Activated CD8-positive, alpha-beta T cell treated with anti-CD3 and anti-CD28 coated beads, Interleukin-2, amount 10 ng/mL, durations not matched to agents 7 days and 5 days (primary cell): ENCODE measurements around the gene ANO2. TPM values are rescaled to one million over a fixed set of nuclear protein-coding genes. Genes with fewer than 3 reads are reported as not detected.
"Not testable (repeated sequence)": the region's sequence is repeated elsewhere in the genome, so short reads cannot be mapped to it uniquely, and the experiment has no call there.

Source experiments
- ATAC-seq: fragments of 150-1000 bp; cut with Tn5 transposase; one replicate; pipeline ENCODE4 v1.10.0; 2021; ENCODE audit warnings: moderate library complexity
- CTCF ChIA-PET: fragments of 350-600 bp; sonication (Branson Sonifier 250); formaldehyde crosslinking; loops from one replicate; lab custom pipeline; 2021; ENCODE audit warnings: antibody characterized with exemption; lab: Charles Lee
- POLR2A ChIA-PET: fragments of 350-600 bp; sonication (Branson Sonifier 250); formaldehyde crosslinking; loops from one replicate; lab custom pipeline; 2021; ENCODE audit warnings: antibody characterized with exemption; lab: Charles Lee
- DNase-seq: peaks from one replicate; pipeline ENCODE4 v3.0.0-alpha.2; 2020
- H3K27ac Mint-ChIP-seq: one replicate; pipeline ENCODE4 v1.8.0; 2021; ENCODE audit warnings: mild to moderate bottlenecking, mixed read lengths
- H3K27me3 Mint-ChIP-seq: one replicate; pipeline ENCODE4 v1.8.0; 2021; ENCODE audit warnings: low read depth, mixed read lengths
- H3K36me3 Mint-ChIP-seq: one replicate; pipeline ENCODE4 v1.8.0; 2021; ENCODE audit warnings: low read depth, mixed read lengths
- H3K4me1 Mint-ChIP-seq: one replicate; pipeline ENCODE4 v1.8.0; 2021; ENCODE audit warnings: low read depth, mixed read lengths
- H3K4me3 Mint-ChIP-seq: one replicate; pipeline ENCODE4 v1.8.0; 2021; ENCODE audit warnings: mild to moderate bottlenecking, mixed read lengths
- H3K9me3 Mint-ChIP-seq: one replicate; pipeline ENCODE4 v1.8.0; 2022; ENCODE audit warnings: mixed read lengths; ENCODE audit not compliant: insufficient read depth
- total RNA-seq, 2 experiments: library from RNA; stranded (reverse); gene quantifications; one replicate each; pipeline ENCODE4 v1.2.3, GENCODE V29; 2021

Gene ANO2
- total RNA-seq, 2 experiments from 2014 or later, result not detected

GRCh38 chr12:5840944-5841343, 104.1 kb downstream of the ANO2 start:
- H3K9me3 Mint-ChIP-seq, result no peaks in the 10 kb centered on the region
- H3K27me3 Mint-ChIP-seq, result no peaks in the 10 kb centered on the region
- H3K36me3 Mint-ChIP-seq, result no peaks in the 10 kb centered on the region
- ChIA-PET CTCF (no interaction called here), POLR2A (no interaction called here)
- ATAC-seq (no peak), DNase-seq (no peak)
- no peaks in the 10 kb centered on the region for H3K4me1 Mint-ChIP-seq
- no peak overlapping the region for H3K27ac Mint-ChIP-seq
- H3K4me3 Mint-ChIP-seq, result no peak overlapping the region

- H3K27ac Mint-ChIP-seq, result no peak overlapping the region
- CTCF ChIA-PET, result no interaction called here
- H3K4me3 Mint-ChIP-seq, result no peak overlapping the region
- H3K9me3 Mint-ChIP-seq, result no peaks in the 10 kb centered on the region
- no peaks in the 10 kb centered on the region for H3K4me1 Mint-ChIP-seq
- POLR2A ChIA-PET, result no interaction called here
- ATAC-seq (no peak), DNase-seq (no peak)
- H3K27me3 Mint-ChIP-seq, result peaks cover 3% of the 10 kb centered on the region
- no peaks in the 10 kb centered on the region for H3K36me3 Mint-ChIP-seq
Measured at GRCh38 chr12:5830111-5830510, 114.9 kb downstream of the ANO2 start.

- ChIA-PET POLR2A (no interaction called here), CTCF (no interaction called here)
- H3K9me3 Mint-ChIP-seq, result no peaks in the 10 kb centered on the region
- no peak overlapping the region for H3K27ac Mint-ChIP-seq
- no peaks in the 10 kb centered on the region for H3K4me1 Mint-ChIP-seq
- peaks cover 3% of the 10 kb centered on the region for H3K27me3 Mint-ChIP-seq
- no peak for DNase-seq
- no peak overlapping the region for H3K4me3 Mint-ChIP-seq
- no peaks in the 10 kb centered on the region for H3K36me3 Mint-ChIP-seq
- no peak for ATAC-seq
Measured at GRCh38 chr12:5827591-5827990, 117.5 kb downstream of the ANO2 start.

- H3K27me3 Mint-ChIP-seq, CTCF ChIA-PET, DNase-seq: not testable (repeated sequence)
Measured at GRCh38 chr12:5825761-5826160, 119.3 kb downstream of the ANO2 start.

GRCh38 chr12:5818877-5819276, 126.2 kb downstream of the ANO2 start:
- H3K27ac Mint-ChIP-seq, CTCF ChIA-PET, ATAC-seq, H3K4me3 Mint-ChIP-seq, H3K27me3 Mint-ChIP-seq, H3K9me3 Mint-ChIP-seq, H3K4me1 Mint-ChIP-seq, POLR2A ChIA-PET, DNase-seq, H3K36me3 Mint-ChIP-seq: not testable (repeated sequence)

More at GRCh38 chr12:5825761-5826160, 119.3 kb downstream of the ANO2 start:
- H3K9me3 Mint-ChIP-seq, H3K4me1 Mint-ChIP-seq, POLR2A ChIA-PET, ATAC-seq, H3K27ac Mint-ChIP-seq, H3K36me3 Mint-ChIP-seq, H3K4me3 Mint-ChIP-seq: not testable (repeated sequence)

- DNase-seq, result no peak
- Mint-ChIP-seq H3K4me1 (no peaks in the 10 kb centered on the region), H3K27ac (no peak overlapping the region), H3K36me3 (no peaks in the 10 kb centered on the region), H3K4me3 (no peak overlapping the region), H3K9me3 (no peaks in the 10 kb centered on the region), H3K27me3 (no peaks in the 10 kb centered on the region)
- ChIA-PET CTCF (no interaction called here), POLR2A (no interaction called here)
- no peak for ATAC-seq
Measured at GRCh38 chr12:5817246-5817645, 127.8 kb downstream of the ANO2 start.

- H3K4me3 Mint-ChIP-seq, result no peak overlapping the region
- ChIA-PET POLR2A (no interaction called here), CTCF (no interaction called here)
Measured at GRCh38 chr12:5809586-5809985, 135.5 kb downstream of the ANO2 start.

GRCh38 chr12:5808981-5809380, 136.1 kb downstream of the ANO2 start:
- DNase-seq, result no peak
- H3K4me1 Mint-ChIP-seq, result no peaks in the 10 kb centered on the region
- H3K27me3 Mint-ChIP-seq, result no peaks in the 10 kb centered on the region
- no peak overlapping the region for H3K4me3 Mint-ChIP-seq
- POLR2A ChIA-PET, result no interaction called here
- no peaks in the 10 kb centered on the region for H3K9me3 Mint-ChIP-seq
- no peak overlapping the region for H3K27ac Mint-ChIP-seq
- CTCF ChIA-PET, result no interaction called here
- no peaks in the 10 kb centered on the region for H3K36me3 Mint-ChIP-seq
- no peak for ATAC-seq

More at GRCh38 chr12:5809586-5809985, 135.5 kb downstream of the ANO2 start:
- no peaks in the 10 kb centered on the region for H3K36me3 Mint-ChIP-seq
- no peaks in the 10 kb centered on the region for H3K27me3 Mint-ChIP-seq
- no peaks in the 10 kb centered on the region for H3K9me3 Mint-ChIP-seq
- DNase-seq (no peak), ATAC-seq (no peak)
- no peaks in the 10 kb centered on the region for H3K4me1 Mint-ChIP-seq
- H3K27ac Mint-ChIP-seq, result no peak overlapping the region

- Mint-ChIP-seq H3K4me1 (no peaks in the 10 kb centered on the region), H3K4me3 (no peak overlapping the region), H3K27me3 (no peaks in the 10 kb centered on the region), H3K9me3 (no peaks in the 10 kb centered on the region), H3K27ac (no peak overlapping the region), H3K36me3 (no peaks in the 10 kb centered on the region)
- ChIA-PET POLR2A (no interaction called here), CTCF (no interaction called here)
- ATAC-seq, result no peak
- DNase-seq, result no peak
Measured at GRCh38 chr12:5807514-5808219, 137.4 kb downstream of the ANO2 start.

GRCh38 chr12:5807090-5807414, 138.0 kb downstream of the ANO2 start:
- Mint-ChIP-seq H3K27me3 (no peaks in the 10 kb centered on the region), H3K36me3 (no peaks in the 10 kb centered on the region), H3K27ac (no peak overlapping the region), H3K4me3 (no peak overlapping the region), H3K9me3 (no peaks in the 10 kb centered on the region), H3K4me1 (no peaks in the 10 kb centered on the region)
- ChIA-PET CTCF (no interaction called here), POLR2A (no interaction called here)
- DNase-seq, result no peak
- no peak for ATAC-seq

- POLR2A ChIA-PET, result no interaction called here
Measured at GRCh38 chr12:5806371-5807089, 138.5 kb downstream of the ANO2 start.

GRCh38 chr12:5803532-5803931, 141.5 kb downstream of the ANO2 start:
- H3K4me1 Mint-ChIP-seq, result no peaks in the 10 kb centered on the region
- no peak for ATAC-seq
- H3K27ac Mint-ChIP-seq, result no peak overlapping the region
- H3K27me3 Mint-ChIP-seq, result peaks cover 5% of the 10 kb centered on the region
- ChIA-PET POLR2A (no interaction called here), CTCF (no interaction called here)
- H3K36me3 Mint-ChIP-seq, result no peaks in the 10 kb centered on the region
- no peaks in the 10 kb centered on the region for H3K9me3 Mint-ChIP-seq
- H3K4me3 Mint-ChIP-seq, result no peak overlapping the region
- DNase-seq, result no peak

More at GRCh38 chr12:5806371-5807089, 138.5 kb downstream of the ANO2 start:
- H3K4me3 Mint-ChIP-seq, result no peak overlapping the region
- CTCF ChIA-PET, result no interaction called here
- no peaks in the 10 kb centered on the region for H3K4me1 Mint-ChIP-seq
- no peaks in the 10 kb centered on the region for H3K27me3 Mint-ChIP-seq
- H3K36me3 Mint-ChIP-seq, result no peaks in the 10 kb centered on the region
- H3K27ac Mint-ChIP-seq, result no peak overlapping the region
- no peak for ATAC-seq
- no peaks in the 10 kb centered on the region for H3K9me3 Mint-ChIP-seq
- DNase-seq, result no peak
